BJ (cell line): ENCODE results near the gene ATXN2. TPM values are rescaled to one million over a fixed set of nuclear protein-coding genes. Genes with fewer than 3 reads are reported as not detected.

Experiments used
- CTCF ChIA-PET: fragments of 350-600 bp; formaldehyde crosslinking; extraction: SDS; loops from one replicate; lab custom pipeline; 2021; ENCODE audit warnings: antibody characterized with exemption, inconsistent platforms; lab: Yijun Ruan, JAX
- POLR2A ChIA-PET: fragments of 300-600 bp; sonication (Branson Sonifier 250); formaldehyde crosslinking; extraction: SDS; loops from one replicate; lab custom pipeline; 2021; ENCODE audit warnings: antibody characterized with exemption; lab: Charles Lee
- DNase-seq: peaks from one replicate; pipeline ENCODE4 v3.0.0-alpha.2; 2011; ENCODE audit warnings: low read depth
- H3K27me3 ChIP-seq: 2 replicates; pipeline ENCODE4 v1.6.0; 2011; ENCODE audit warnings: low read length; ENCODE audit not compliant: control insufficient read depth, insufficient read depth
- H3K36me3 ChIP-seq: 2 replicates; pipeline ENCODE4 v1.5.1; 2011; ENCODE audit warnings: low read length; ENCODE audit not compliant: control insufficient read depth, insufficient read depth
- H3K4me3 ChIP-seq: 2 replicates; pipeline ENCODE4 v1.5.1; 2011; ENCODE audit warnings: low read depth, mild to moderate bottlenecking, control low read depth, low read length
- CTCF ChIP-seq: IDR thresholded peaks from 2 replicates; pipeline ENCODE4 v1.5.1; 2011; ENCODE audit warnings: low read depth, mild to moderate bottlenecking, control low read depth, inconsistent platforms, low read length, moderate library complexity; ENCODE audit not compliant: insufficient read depth
- polyA plus RNA-seq: library from polyadenylated mRNA; depleted of rRNA; stranded (reverse); fragments of >200 nt; gene quantifications from 2 replicates; pipeline ENCODE4 v1.2.3, GENCODE V29; 2011

Gene ATXN2
- polyA plus RNA-seq, 1 experiment = 30.3 TPM

GRCh38 chr12:111578276-111578970, 20.7 kb downstream of the ATXN2 start:
- ChIA-PET POLR2A (no interaction called here), CTCF (no interaction called here)
- Histone ChIP-seq H3K27me3 (no peaks in the 10 kb centered on the region), H3K4me3 (no peak overlapping the region), H3K36me3 (no peaks in the 10 kb centered on the region)
- no peak for DNase-seq
- TF ChIP-seq CTCF = no peak

GRCh38 chr12:111574797-111575443, 24.2 kb downstream of the ATXN2 start:
- Histone ChIP-seq H3K4me3 (no peak overlapping the region), H3K27me3 (no peaks in the 10 kb centered on the region), H3K36me3 (no peaks in the 10 kb centered on the region)
- ChIA-PET CTCF (no interaction called here), POLR2A (no interaction called here)
- no peak for TF ChIP-seq CTCF
- no peak for DNase-seq

GRCh38 chr12:111573476-111573875, 25.6 kb downstream of the ATXN2 start:
- H3K4me3 ChIP-seq = no peak overlapping the region
- DNase-seq = no peak
- POLR2A ChIA-PET = no interaction called here
- CTCF ChIA-PET = interaction anchor here (1.1 kb wide), 1 partner anchor 122 kb away, joined by 3 read pairs; no protein-coding TSS in a partner anchor
- H3K36me3 ChIP-seq = no peaks in the 10 kb centered on the region
- H3K27me3 ChIP-seq = no peaks in the 10 kb centered on the region
- no peak for TF ChIP-seq CTCF

GRCh38 chr12:111570084-111570961, 28.8 kb downstream of the ATXN2 start:
- Histone ChIP-seq H3K4me3 (no peak overlapping the region), H3K36me3 (no peaks in the 10 kb centered on the region), H3K27me3 (no peaks in the 10 kb centered on the region)
- POLR2A ChIA-PET = no interaction called here
- TF ChIP-seq CTCF = no peak
- DNase-seq = peak; percentile 50
- CTCF ChIA-PET = interaction anchor here (1.2 kb wide), 1 partner anchor 25 kb away, joined by 3 read pairs; no protein-coding TSS in a partner anchor
